HCT116 (cell line): ENCODE data around the gene BSN. TPM values are rescaled to one million over a fixed set of nuclear protein-coding genes. Genes with fewer than 3 reads are reported as not detected.

Experiments used
- ATAC-seq: fragments of 200-7000 bp; cut with Tn5 transposase; 2 replicates; pipeline ENCODE4 v1.9.1; 2020; ENCODE audit warnings: mild to moderate bottlenecking, moderate library complexity
- BruUV-seq: library from RNA; stranded (reverse); fragments of 400-500 nt; replicated peaks from 2 replicates; lab custom pipeline; 2021; lab: Mats Ljungman, UMichigan
- CTCF ChIA-PET: fragments of 300-600 bp; sonication (Branson Sonifier 250); formaldehyde crosslinking; loops from one replicate; lab custom pipeline; 2021; ENCODE audit warnings: antibody characterized with exemption; lab: Charles Lee
- POLR2A ChIA-PET: fragments of 300-600, 350-600 bp; sonication (Branson Sonifier 250); formaldehyde crosslinking; loops from one replicate; lab custom pipeline; 2021; ENCODE audit warnings: antibody characterized with exemption; lab: Charles Lee
- RAD21 ChIA-PET, 2 experiments: fragments of 300-600 bp; sonication (Branson Sonifier 250); formaldehyde crosslinking; loops; one replicate each; lab custom pipeline; 2023; ENCODE audit warnings: low total read pairs in 2 of 2; ENCODE audit not compliant: uncharacterized antibody in 2 of 2, unreplicated experiment in 2 of 2, low non-redundant PET in 1 of 2; lab: Charles Lee
- DNase-seq: peaks from one replicate; pipeline ENCODE4 v3.0.0-alpha.2; 2010; ENCODE audit warnings: low read depth, low spot score
- H2AFZ ChIP-seq: fragments of 200-600 bp; shearing (Covaris generic), sonication (generic); 2 replicates; pipeline ENCODE4 v1.6.1; 2017; ENCODE audit warnings: low read depth, mixed run types, mixed read lengths, antibody characterized with exemption, low read length; ENCODE audit not compliant: poor library complexity, severe bottlenecking
- H3K27ac ChIP-seq: 2 replicates; pipeline ENCODE4 v1.5.1; 2012; ENCODE audit warnings: low read depth, low read length
- H3K27me3 ChIP-seq: fragments of 200-600 bp; sonication (generic); 2 replicates; pipeline ENCODE4 v1.6.1; 2016; ENCODE audit warnings: mixed run types, low read length, mixed read lengths; ENCODE audit not compliant: insufficient read depth
- H3K36me3 ChIP-seq, 2 experiments: fragments of 200-500 bp in 1 of 2; fragments of 200-600 bp in 1 of 2; sonication (Bioruptor generic) in 1 of 2; sonication (generic) in 1 of 2; 2 replicates each; pipeline versions ENCODE4 v1.5.1 to v1.6.1; 2014 to 2016; ENCODE audit warnings: low read length in 2 of 2, inconsistent platforms in 1 of 2, mixed read lengths in 1 of 2, mixed run types in 1 of 2; ENCODE audit not compliant: insufficient read depth in 2 of 2, control insufficient read depth in 1 of 2
- H3K4me1 ChIP-seq, 2 experiments: fragments of 200-600 bp in 1 of 2; sonication (generic) in 1 of 2; 2 replicates each; pipeline versions ENCODE4 v1.5.1 to v1.6.1; 2012 to 2017; ENCODE audit warnings: low read length in 2 of 2, inconsistent platforms in 1 of 2, mild to moderate bottlenecking in 1 of 2, mixed read lengths in 1 of 2, mixed run types in 1 of 2, moderate library complexity in 1 of 2; ENCODE audit not compliant: insufficient read depth in 2 of 2, control insufficient read depth in 1 of 2
- H3K4me2 ChIP-seq: fragments of 200-600 bp; sonication (generic); 2 replicates; pipeline ENCODE4 v1.6.1; 2017; ENCODE audit warnings: mixed run types, low read length, mixed read lengths
- H3K4me3 ChIP-seq, 2 experiments: fragments of 200-600 bp in 1 of 2; sonication (generic) in 1 of 2; replicated peaks in 1 of 2; 2 replicates each; pipeline ENCODE4 v1.5.1; 2011 to 2016; ENCODE audit warnings: low read length in 2 of 2, control low read depth in 1 of 2, low read depth in 1 of 2, mild to moderate bottlenecking in 1 of 2, mixed read lengths in 1 of 2, mixed run types in 1 of 2
- H3K79me2 ChIP-seq: fragments of 200-600 bp; sonication (generic); 2 replicates; pipeline ENCODE4 v1.6.1; 2017; ENCODE audit warnings: mild to moderate bottlenecking, mixed run types, low read length, moderate library complexity, mixed read lengths; ENCODE audit not compliant: insufficient read depth
- H3K9ac ChIP-seq: fragments of 200-600 bp; sonication (generic); 2 replicates; pipeline ENCODE4 v1.6.1; 2016; ENCODE audit warnings: low read length, mixed read lengths
- H3K9me2 ChIP-seq: fragments of 200-600 bp; sonication (generic), shearing (Covaris generic); 2 replicates; pipeline ENCODE4 v1.6.1; 2017; ENCODE audit warnings: mixed run types, mild to moderate bottlenecking, moderate library complexity; ENCODE audit not compliant: insufficient read depth
- H3K9me3 ChIP-seq, 2 experiments: fragments of 200-500 bp in 1 of 2; fragments of 200-600 bp in 1 of 2; sonication (Bioruptor generic) in 1 of 2; sonication (generic) in 1 of 2; 2 replicates each; pipeline ENCODE4 v1.6.1; 2014 to 2017; ENCODE audit warnings: low read length in 2 of 2, mixed read lengths in 2 of 2, inconsistent platforms in 1 of 2, low read depth in 1 of 2, mild to moderate bottlenecking in 1 of 2, mixed run types in 1 of 2, moderate library complexity in 1 of 2; ENCODE audit not compliant: control insufficient read depth in 1 of 2, insufficient read depth in 1 of 2
- H4K20me1 ChIP-seq: fragments of 200-600 bp; sonication (generic), shearing (Covaris generic); 2 replicates; pipeline ENCODE4 v1.6.1; 2017; ENCODE audit warnings: mixed run types, mild to moderate bottlenecking, moderate library complexity; ENCODE audit not compliant: insufficient read depth
- EZH2 ChIP-seq: fragments of 200-600 bp; sonication (generic); IDR thresholded peaks from 2 replicates; pipeline ENCODE4 v1.6.1; 2017; ENCODE audit warnings: antibody characterized with exemption, mixed run types
- JUND ChIP-seq: IDR thresholded peaks from 2 replicates; pipeline ENCODE4 v1.6.1; 2012
- POLR2A ChIP-seq: IDR thresholded peaks from 2 replicates; pipeline ENCODE4 v1.7.0; 2011; ENCODE audit warnings: borderline replicate concordance; ENCODE audit not compliant: insufficient read depth, insufficient read length; ENCODE audit errors: extremely low read depth
- POLR2AphosphoS5 ChIP-seq: IDR thresholded peaks from 2 replicates; pipeline ENCODE4 v1.6.1; 2011; ENCODE audit warnings: mild to moderate bottlenecking, low read depth, low read length, moderate library complexity
- SP1 ChIP-seq: IDR thresholded peaks from 2 replicates; pipeline ENCODE4 v1.6.1; 2012; ENCODE audit warnings: low read depth
- ZFX ChIP-seq: fragments of 450-650 bp; IDR thresholded peaks from 2 replicates; pipeline ENCODE4 v1.6.1; 2017
- intact Hi-C: fragments of 100-400 bp; cut with micrococcal nuclease; formaldehyde crosslinking; loops from 2 replicates; pipeline ENCODE4 v1.10.0; 2022
- total RNA-seq: library from RNA; stranded (reverse); gene quantifications from one replicate; pipeline ENCODE4 v1.2.1, GENCODE V29; 2021; ENCODE audit not compliant: unreplicated experiment
- TF ChIP-seq, protein P1 (sequence below): IDR thresholded peaks from 2 replicates; pipeline ENCODE4 v1.6.1; 2011; ENCODE audit warnings: mild to moderate bottlenecking, low read length, moderate library complexity; ENCODE audit not compliant: insufficient replicate concordance; ENCODE audit errors: extremely low read depth
- TF ChIP-seq, protein P2 (sequence below), 3 experiments: fragments of 200-600 bp in 1 of 3; sonication (generic) in 1 of 3; IDR thresholded peaks in 2 of 3; conservative IDR thresholded peaks in 1 of 3; 2 replicates each; pipeline ENCODE4 v1.5.1; 2012 to 2017; ENCODE audit warnings: low read depth in 2 of 3, low read length in 2 of 3, antibody characterized with exemption in 1 of 3, borderline replicate concordance in 1 of 3, control low read depth in 1 of 3, mild to moderate bottlenecking in 1 of 3, mixed read lengths in 1 of 3, mixed run types in 1 of 3, moderate library complexity in 1 of 3; ENCODE audit not compliant: insufficient read depth in 1 of 3

Gene BSN
- total RNA-seq, 1 experiment from 2014 or later, result 1.5 TPM

DNA sequence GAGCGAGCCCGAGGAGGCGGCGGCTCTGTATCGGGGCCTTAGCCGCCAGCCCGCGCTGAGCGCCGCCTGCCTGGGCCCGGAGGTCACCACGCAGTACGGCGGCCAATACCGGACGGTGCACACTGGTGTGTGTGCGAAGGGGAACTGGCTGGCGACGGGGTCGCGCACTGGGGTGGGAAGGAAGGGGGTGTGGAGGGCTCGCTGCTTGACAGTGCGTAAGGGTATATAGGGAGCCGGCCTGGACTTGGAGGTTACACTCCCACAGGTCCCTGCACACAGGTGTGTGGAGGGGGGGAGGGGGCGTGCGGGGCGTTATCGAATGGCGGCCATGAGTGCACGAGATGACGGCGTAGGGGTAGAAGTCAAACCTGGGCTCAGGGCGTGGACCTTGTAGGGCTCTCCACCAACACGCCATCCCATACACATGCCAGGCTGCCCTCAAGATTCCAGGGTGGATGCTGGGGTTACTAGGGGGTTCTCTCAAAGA is 120.3 kb downstream of the BSN start:
- Histone ChIP-seq H3K27me3 (no peaks in the 10 kb centered on the region), H3K4me3 (peak overlapping the region; percentile 90 to 98), H4K20me1 (no peaks in the 10 kb centered on the region), H3K9me3 (no peaks in the 10 kb centered on the region), H2AFZ (no peak overlapping the region)
- POLR2A ChIA-PET, result no interaction called here
- ATAC-seq (peak; percentile 24), DNase-seq (no peak)
- intact Hi-C loops, result loop anchor here (1.0 to 5.0 kb wide), 2 partner anchors 45 to 202 kb away; partner anchors contain the start of genes AMIGO3 and DAG1
- TF ChIP-seq EZH2 (no peak), ZFX (peak; percentile 75; the same call in 1 of the 2 replicates), SP1 (no peak), JUND (no peak), POLR2A (peak; percentile 24), POLR2AphosphoS5 (no peak)
- TF ChIP-seq, protein P1, sequence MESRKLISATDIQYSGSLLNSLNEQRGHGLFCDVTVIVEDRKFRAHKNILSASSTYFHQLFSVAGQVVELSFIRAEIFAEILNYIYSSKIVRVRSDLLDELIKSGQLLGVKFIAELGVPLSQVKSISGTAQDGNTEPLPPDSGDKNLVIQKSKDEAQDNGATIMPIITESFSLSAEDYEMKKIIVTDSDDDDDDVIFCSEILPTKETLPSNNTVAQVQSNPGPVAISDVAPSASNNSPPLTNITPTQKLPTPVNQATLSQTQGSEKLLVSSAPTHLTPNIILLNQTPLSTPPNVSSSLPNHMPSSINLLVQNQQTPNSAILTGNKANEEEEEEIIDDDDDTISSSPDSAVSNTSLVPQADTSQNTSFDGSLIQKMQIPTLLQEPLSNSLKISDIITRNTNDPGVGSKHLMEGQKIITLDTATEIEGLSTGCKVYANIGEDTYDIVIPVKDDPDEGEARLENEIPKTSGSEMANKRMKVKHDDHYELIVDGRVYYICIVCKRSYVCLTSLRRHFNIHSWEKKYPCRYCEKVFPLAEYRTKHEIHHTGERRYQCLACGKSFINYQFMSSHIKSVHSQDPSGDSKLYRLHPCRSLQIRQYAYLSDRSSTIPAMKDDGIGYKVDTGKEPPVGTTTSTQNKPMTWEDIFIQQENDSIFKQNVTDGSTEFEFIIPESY, result no peak
- TF ChIP-seq, protein P2, sequence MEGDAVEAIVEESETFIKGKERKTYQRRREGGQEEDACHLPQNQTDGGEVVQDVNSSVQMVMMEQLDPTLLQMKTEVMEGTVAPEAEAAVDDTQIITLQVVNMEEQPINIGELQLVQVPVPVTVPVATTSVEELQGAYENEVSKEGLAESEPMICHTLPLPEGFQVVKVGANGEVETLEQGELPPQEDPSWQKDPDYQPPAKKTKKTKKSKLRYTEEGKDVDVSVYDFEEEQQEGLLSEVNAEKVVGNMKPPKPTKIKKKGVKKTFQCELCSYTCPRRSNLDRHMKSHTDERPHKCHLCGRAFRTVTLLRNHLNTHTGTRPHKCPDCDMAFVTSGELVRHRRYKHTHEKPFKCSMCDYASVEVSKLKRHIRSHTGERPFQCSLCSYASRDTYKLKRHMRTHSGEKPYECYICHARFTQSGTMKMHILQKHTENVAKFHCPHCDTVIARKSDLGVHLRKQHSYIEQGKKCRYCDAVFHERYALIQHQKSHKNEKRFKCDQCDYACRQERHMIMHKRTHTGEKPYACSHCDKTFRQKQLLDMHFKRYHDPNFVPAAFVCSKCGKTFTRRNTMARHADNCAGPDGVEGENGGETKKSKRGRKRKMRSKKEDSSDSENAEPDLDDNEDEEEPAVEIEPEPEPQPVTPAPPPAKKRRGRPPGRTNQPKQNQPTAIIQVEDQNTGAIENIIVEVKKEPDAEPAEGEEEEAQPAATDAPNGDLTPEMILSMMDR (IDR thresholded peaks at IDR 0.05 in 2 of 3, conservative IDR thresholded peaks at IDR 0.05 in 1 of 3; ENCODE audit: borderline replicate concordance in 1 of 3, insufficient read depth in 1 of 3, low read depth in 2 of 3, low read length in 2 of 3), result no peak
- TF ChIP-seq, all 23 proteins: peak for 2
- peaks cover 28% of the 10 kb centered on the region for H3K79me2 ChIP-seq
- peak overlapping the region; percentile 99 for H3K9ac ChIP-seq
- peak overlapping the region; percentile 99 for H3K4me2 ChIP-seq
- RAD21 ChIA-PET, result interaction anchor here in 1 of 2 experiments (0.9 kb wide), 1 partner anchor 135 kb away, joined by 3 read pairs; no protein-coding TSS in a partner anchor
- peak overlapping the region; percentile 98 for H3K27ac ChIP-seq
- H3K36me3 ChIP-seq, result peaks cover 21 to 38% of the 10 kb centered on the region in 2 experiments; a peak in 3 of 4 replicates
- H3K9me2 ChIP-seq, result no peaks in the 10 kb centered on the region
- BruUV-seq, result TSS peak; percentile 41
- peaks cover 10 to 32% of the 10 kb centered on the region in 2 experiments; a peak in 3 of 4 replicates for H3K4me1 ChIP-seq
- CTCF ChIA-PET, result no interaction called here
